Right cardiac atrium (tissue), 5 donors: Measurements from ENCODE around the gene DGKK. TPM values are rescaled to one million over a fixed set of nuclear protein-coding genes. Genes with fewer than 3 reads are reported as not detected.
A peak's percentile ranks its signal among the peaks of the same experiment; 100 is the strongest.

Experiments
- ATAC-seq, 2 donors: fragments of 200-7000 bp; cut with Tn5 transposase; one replicate each; pipeline versions ENCODE4 v1.8.0 to v1.9.1; 2020; ENCODE audit warnings: moderate library complexity in 2 of 2, mild to moderate bottlenecking in 1 of 2
- DNase-seq, 3 donors: peaks; one replicate each; pipeline ENCODE4 v3.0.0-alpha.2; 2020
- H3K27ac ChIP-seq: one replicate; pipeline ENCODE4 v1.5.1; 2013; ENCODE audit warnings: mild to moderate bottlenecking, low read length, control low read depth, moderate library complexity
- H3K27me3 ChIP-seq: one replicate; pipeline ENCODE4 v1.6.1; 2013; ENCODE audit not compliant: control insufficient read depth, insufficient read depth
- H3K4me1 ChIP-seq: one replicate; pipeline ENCODE4 v1.6.1; 2013; ENCODE audit warnings: low read length; ENCODE audit not compliant: control insufficient read depth, insufficient read depth
- H3K4me3 ChIP-seq: one replicate; pipeline ENCODE4 v1.5.1; 2013; ENCODE audit warnings: low read length, control low read depth
- H3K9me3 ChIP-seq: one replicate; pipeline ENCODE4 v1.6.1; 2013; ENCODE audit warnings: low read length; ENCODE audit not compliant: control insufficient read depth
- WGBS: extraction: QIAGEN DNeasy Blood & Tissue Kit; methylation state at CpG from one replicate; pipeline ENCODE4 v1.1.7; 2013; 5-methylcytosine and 5-hydroxymethylcytosine counted together
- intact Hi-C, 4 donors: fragments of 100-400 bp; cut with DNase I; formaldehyde crosslinking; loops; one replicate each; pipeline versions ENCODE4 v1.11.0 to v1.14.0; 2022 to 2023
- long read RNA-seq, 4 donors: library from polyadenylated mRNA; unstranded; transcript quantifications; one replicate each; pipeline ENCODE4 v2.0.0, GENCODE V29; 2020 to 2021
- polyA plus RNA-seq: library from polyadenylated mRNA; stranded (reverse); fragments of 200-250 nt; gene quantifications from one replicate; pipeline ENCODE4 v1.2.3, GENCODE V29; 2013
- total RNA-seq, 4 donors: library from RNA; stranded (reverse); fragmentation: NEBNext Ultra II Directional; extraction: Animal tissue kit (Norgen Biotek cat#: 25700); gene quantifications; one replicate each; pipeline ENCODE4 v1.2.1, GENCODE V29; 2021
- donor health status: healthy with polysubstance abuse.
- donor health status: DM: no; HTN: yes; CAD: no.
- donor health status: DM: no; HTN: no; CAD: no.
- donor health status: DM: no; HTN: yes; CAD: no; lungs with severe emphysema.
- donor health status: DM: yes; HTN: yes; CAD: no.

DGKK gene, protein sequence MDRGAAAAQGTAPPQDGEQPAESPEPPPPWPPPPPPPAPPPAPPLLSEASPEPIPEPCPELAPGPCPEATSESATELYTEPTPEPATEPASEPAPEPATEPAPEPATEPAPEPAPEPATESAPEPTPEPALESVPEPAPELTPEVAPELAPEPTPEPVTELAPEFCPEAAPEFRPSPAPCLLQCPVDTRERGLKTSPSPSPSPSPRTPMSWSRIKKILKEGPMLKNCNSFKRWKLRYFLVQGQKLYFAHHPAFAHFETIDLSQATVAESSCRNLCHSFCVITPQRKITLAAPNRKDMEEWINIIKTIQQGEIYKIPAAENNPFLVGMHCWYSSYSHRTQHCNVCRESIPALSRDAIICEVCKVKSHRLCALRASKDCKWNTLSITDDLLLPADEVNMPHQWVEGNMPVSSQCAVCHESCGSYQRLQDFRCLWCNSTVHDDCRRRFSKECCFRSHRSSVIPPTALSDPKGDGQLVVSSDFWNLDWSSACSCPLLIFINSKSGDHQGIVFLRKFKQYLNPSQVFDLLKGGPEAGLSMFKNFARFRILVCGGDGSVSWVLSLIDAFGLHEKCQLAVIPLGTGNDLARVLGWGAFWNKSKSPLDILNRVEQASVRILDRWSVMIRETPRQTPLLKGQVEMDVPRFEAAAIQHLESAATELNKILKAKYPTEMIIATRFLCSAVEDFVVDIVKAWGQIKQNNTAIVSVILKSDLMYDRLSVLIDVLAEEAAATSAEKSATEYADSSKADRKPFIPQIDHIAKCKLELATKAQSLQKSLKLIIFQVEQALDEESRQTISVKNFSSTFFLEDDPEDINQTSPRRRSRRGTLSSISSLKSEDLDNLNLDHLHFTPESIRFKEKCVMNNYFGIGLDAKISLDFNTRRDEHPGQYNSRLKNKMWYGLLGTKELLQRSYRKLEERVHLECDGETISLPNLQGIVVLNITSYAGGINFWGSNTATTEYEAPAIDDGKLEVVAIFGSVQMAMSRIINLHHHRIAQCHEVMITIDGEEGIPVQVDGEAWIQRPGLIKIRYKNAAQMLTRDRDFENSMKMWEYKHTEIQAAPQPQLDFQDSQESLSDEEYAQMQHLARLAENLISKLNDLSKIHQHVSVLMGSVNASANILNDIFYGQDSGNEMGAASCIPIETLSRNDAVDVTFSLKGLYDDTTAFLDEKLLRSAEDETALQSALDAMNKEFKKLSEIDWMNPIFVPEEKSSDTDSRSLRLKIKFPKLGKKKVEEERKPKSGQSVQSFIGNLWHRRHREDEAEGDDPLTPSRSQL
- total RNA-seq (not detected), polyA plus RNA-seq (not detected)
- long read RNA-seq, donor 1: 0 reads
- long read RNA-seq, donor 2: 0 reads
- long read RNA-seq, donor 3: 0 reads
- long read RNA-seq, donor 4: 0 reads

DNA sequence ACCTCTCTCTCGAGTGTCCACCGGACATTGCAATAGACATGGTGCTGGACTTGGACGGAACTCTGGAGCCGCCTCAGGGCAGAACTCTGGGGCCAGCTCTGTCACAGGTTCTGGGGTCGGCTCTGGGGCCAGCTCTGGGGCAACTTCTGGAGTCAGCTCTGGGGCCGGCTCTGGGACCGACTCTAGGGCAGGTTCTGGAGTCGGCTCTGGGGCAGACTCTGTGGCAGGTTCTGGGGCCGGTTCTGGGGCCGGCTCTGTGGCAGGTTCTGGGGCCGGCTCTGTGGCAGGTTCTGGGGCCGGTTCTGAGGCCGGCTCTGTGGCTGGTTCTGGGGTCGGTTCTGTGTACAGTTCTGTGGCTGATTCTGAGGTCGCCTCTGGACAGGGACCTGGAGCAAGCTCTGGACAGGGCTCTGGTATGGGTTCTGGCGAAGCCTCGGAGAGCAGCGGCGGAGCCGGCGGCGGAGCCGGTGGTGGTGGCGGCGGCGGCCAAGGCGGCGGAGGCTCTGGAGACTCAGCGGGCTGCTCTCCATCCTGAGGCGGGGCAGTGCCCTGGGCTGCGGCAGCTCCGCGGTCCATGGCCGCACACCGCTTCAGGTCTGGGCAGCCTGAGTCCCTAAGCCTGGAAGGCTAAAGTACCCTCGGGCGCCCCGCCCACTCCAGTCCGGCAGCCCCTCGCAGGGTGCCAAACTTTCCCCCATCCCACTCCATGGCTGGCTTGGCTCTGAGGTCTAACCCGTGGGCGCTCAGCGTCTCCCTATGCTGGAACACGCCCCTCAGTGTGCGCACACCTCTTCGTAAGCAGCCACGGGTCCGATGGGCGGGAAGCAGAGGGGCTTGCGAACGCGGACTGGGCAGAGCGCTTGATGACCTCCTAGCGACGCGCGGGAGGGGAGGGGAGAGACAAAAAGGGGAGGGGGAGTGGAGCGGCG is at the start of gene DGKK:
Gene DGKK, minus strand, starts transcription at position 723 of the 929 bp plus-strand sequence. Its CDS starts 147 bp downstream, at position 576.
- H3K27me3 ChIP-seq: no peaks in the 10 kb centered on the region
- no peaks in the 10 kb centered on the region for H3K4me1 ChIP-seq
- ATAC-seq: peak in 1 of 2 donors; percentile 20
- H3K27ac ChIP-seq: no peak within 1 kb of the TSS
- 3% methylated on average over 59 of the region's 59 CpGs for WGBS
- H3K9me3 ChIP-seq: no peaks in the 10 kb centered on the region
- intact Hi-C loops: no loop called here
- peak within 1 kb of the TSS; percentile 16 for H3K4me3 ChIP-seq
- DNase-seq: peak in 2 of 3 donors; percentile 27 to 44

DNA sequence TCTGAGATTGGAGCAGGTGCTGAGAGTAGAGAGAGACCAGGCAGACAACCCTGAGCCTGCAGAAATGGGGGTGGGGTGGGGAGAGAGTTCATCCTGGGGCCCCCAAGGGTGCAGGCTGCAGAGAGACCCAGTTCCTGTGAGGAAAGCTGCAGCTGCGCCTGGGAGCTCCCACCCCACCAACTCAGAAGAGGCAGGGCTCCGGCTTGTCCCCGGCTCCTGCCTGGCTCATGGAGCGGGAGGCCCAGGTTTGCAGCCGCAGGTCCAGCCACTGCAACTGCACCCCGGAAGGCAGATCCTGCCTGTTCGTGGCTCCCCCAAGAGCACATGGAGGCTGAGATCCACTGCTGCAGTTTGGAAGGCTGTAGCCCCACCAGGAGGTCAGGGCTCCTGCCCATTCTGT is 44.2 kb upstream of the DGKK start:
- no peak for ATAC-seq
- no peaks in the 10 kb centered on the region for H3K27me3 ChIP-seq
- H3K9me3 ChIP-seq: no peaks in the 10 kb centered on the region
- DNase-seq: no peak
- intact Hi-C loops: no loop called here
- H3K4me3 ChIP-seq: no peak overlapping the region
- no peaks in the 10 kb centered on the region for H3K4me1 ChIP-seq
- no peak overlapping the region for H3K27ac ChIP-seq
- WGBS: 94% methylated on average over 7 of the region's 7 CpGs

DNA sequence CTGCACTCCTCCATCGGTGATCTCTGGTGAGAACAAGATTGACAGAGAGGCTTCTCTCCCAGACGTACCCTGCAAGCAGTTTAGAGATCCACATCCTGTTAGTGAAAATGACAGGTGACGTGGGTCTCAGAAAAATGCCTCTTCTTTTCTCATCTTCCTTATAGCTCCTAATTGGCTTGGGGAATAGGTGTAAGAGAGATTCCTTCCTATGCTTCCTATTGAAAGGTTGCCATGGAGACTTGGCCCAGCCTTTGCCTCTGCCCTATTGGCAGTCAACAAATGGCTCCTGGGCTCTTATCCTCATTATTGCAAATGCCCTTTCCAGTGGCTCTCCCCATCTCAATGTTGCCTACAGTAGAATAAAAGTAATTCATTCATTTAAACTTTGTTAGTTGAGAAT is 26.5 kb upstream of the DGKK start:
- ATAC-seq: no peak
- Histone ChIP-seq H3K4me1 (no peaks in the 10 kb centered on the region), H3K4me3 (no peak overlapping the region), H3K27me3 (no peaks in the 10 kb centered on the region), H3K27ac (no peak overlapping the region), H3K9me3 (no peaks in the 10 kb centered on the region)
- no peak for DNase-seq
- intact Hi-C loops: no loop called here
- 73% methylated on average over 3 of the region's 3 CpGs for WGBS

DNA sequence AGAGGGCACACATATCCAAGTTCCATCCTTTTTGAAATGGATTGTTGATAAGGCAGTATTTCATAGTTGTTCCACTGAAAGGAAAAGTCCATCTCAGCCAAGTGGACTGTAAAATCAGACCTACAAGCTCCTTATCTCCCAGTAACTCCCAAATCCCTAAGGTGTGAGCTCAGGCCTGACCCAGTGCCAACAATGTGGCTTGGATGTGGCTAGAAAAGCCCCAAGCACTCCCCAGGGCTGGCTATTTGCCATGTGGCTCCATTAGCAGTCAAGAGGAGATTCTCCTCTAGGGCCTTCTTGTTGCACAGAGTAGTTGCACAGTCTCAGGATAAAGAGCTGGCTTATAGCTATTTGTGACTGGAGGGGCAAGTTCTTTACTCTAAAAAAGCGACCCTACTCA is 25.0 kb upstream of the DGKK start:
- intact Hi-C loops: no loop called here
- DNase-seq: peak; percentile 56 to 83 (median 75)
- Histone ChIP-seq H3K4me3 (no peak overlapping the region), H3K9me3 (no peaks in the 10 kb centered on the region), H3K27ac (no peak overlapping the region), H3K4me1 (no peaks in the 10 kb centered on the region), H3K27me3 (no peaks in the 10 kb centered on the region)
- WGBS: 68% methylated on average over 1 of the region's 1 CpG
- peak in 1 of 2 donors; percentile 41 for ATAC-seq

DNA sequence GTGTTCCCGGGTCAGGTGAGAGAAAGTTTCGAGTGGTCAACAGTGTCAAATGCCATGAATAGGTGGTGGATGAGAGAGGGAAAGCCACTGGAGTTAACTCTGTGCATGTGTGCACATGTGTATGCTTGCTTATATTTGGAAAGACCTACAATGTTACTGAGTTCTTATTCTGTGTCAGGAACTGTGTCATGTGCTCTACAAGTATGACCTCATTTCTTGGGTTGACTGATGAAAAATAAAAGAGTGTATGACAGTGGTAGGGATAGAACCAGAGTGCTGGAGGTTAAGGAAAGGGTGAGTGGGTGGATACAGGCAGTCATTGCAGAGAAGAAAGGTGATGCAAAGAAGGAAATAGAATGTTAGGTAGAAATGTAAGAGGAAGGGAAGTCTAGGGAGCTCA is 22.1 kb upstream of the DGKK start:
- ATAC-seq: no peak
- Histone ChIP-seq H3K4me1 (no peaks in the 10 kb centered on the region), H3K4me3 (no peak overlapping the region), H3K27me3 (no peaks in the 10 kb centered on the region), H3K27ac (no peak overlapping the region), H3K9me3 (no peaks in the 10 kb centered on the region)
- WGBS: 72% methylated on average over 2 of the region's 2 CpGs
- DNase-seq: no peak
- intact Hi-C loops: no loop called here

DNA sequence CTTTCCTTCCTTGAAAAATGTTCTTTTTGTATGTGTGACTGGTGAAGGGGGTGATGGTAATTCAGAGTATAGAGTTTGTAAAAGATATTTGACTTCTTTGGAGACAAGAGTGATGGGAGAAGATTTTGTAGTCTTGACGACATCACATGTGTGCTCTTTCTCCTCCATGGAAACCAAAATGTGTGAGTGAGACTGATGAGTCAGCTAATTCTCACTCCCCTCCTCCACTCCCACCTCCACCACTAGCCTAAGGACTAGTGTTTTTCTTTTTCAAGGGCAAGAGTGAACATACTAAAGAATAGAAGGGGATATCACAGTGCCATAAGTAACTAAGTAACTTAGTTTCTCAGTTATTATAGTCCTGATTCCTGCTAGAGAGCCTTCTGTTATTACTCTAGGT is 14.0 kb upstream of the DGKK start:
- intact Hi-C loops: no loop called here
- no peaks in the 10 kb centered on the region for H3K27me3 ChIP-seq
- no peaks in the 10 kb centered on the region for H3K9me3 ChIP-seq
- H3K27ac ChIP-seq: no peak overlapping the region
- H3K4me3 ChIP-seq: no peak overlapping the region
- WGBS: 67% methylated on average over 1 of the region's 1 CpG
- ATAC-seq (no peak), DNase-seq (no peak)
- H3K4me1 ChIP-seq: no peaks in the 10 kb centered on the region

DNA sequence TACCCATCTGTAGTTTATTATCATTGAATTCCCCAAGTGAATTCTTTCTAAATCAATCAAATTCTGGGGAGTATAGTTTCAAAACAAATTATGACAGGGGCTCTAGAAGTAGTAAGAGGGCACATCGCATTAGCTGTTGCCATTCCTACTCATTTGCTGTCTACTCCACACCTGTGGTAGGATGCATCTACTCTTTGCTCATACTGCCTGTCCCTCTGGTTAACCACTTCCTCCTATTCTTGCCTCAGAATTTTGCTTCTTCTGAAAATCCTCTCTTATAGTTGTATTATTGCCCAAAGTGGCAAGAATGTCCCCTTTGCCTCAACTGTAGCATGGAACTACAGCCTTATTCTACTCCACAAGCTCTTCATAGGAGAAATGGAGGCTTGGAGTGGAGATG is 12.7 kb upstream of the DGKK start:
- H3K27ac ChIP-seq: no peak overlapping the region
- no peak for ATAC-seq
- H3K9me3 ChIP-seq: no peaks in the 10 kb centered on the region
- DNase-seq: no peak
- no peak overlapping the region for H3K4me3 ChIP-seq
- 88% methylated on average over 1 of the region's 1 CpG for WGBS
- no peaks in the 10 kb centered on the region for H3K4me1 ChIP-seq
- H3K27me3 ChIP-seq: no peaks in the 10 kb centered on the region
- intact Hi-C loops: no loop called here

DNA sequence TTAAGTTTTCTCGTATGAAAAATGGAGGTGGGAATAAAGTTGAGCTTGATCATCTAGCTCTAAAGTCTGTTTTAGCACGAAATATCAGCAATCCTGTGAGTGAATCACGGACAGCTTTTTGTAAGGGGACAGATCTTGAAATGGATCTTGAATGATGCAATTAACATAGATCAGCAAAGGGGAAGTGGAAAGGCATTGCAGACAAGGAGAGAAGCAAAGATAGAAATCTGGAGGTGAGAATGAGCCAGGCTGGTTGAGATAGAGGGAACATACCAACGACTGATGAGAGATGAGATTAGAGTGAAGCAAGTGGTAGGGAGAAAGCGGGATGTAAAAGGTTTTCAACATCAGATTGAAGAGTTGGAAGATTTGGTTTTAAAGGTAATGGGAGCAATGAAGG is 4.6 kb upstream of the DGKK start:
- DNase-seq: no peak
- Histone ChIP-seq H3K4me1 (no peaks in the 10 kb centered on the region), H3K27me3 (no peaks in the 10 kb centered on the region)

DNA sequence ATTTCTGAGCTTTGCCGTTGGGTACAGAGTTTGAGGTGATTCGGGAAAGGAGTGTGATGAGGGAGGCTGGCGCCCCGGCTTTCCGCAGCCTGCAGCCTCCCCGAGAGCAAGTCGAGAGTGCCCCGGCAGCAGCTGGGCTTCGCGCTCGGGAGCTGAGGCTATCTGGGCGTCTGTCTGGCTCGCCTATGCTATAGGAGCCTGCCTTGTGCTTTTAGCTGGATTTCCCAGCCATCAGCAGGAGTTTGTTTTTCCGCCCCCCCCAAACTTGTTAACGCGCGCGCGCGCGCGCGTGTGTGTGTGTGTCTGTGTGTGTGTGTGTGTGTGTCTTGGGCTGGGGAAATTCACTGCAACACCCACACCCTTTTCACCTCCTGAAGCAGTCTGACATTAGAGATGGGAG is 765 bp upstream of the DGKK start:
- H3K4me1 ChIP-seq: no peaks in the 10 kb centered on the region
- no peak overlapping the region for H3K27ac ChIP-seq
- H3K27me3 ChIP-seq: no peaks in the 10 kb centered on the region
- no peaks in the 10 kb centered on the region for H3K9me3 ChIP-seq
- WGBS: 2% methylated on average over 23 of the region's 23 CpGs
- peak in 1 of 3 donors; percentile 25 for DNase-seq
- intact Hi-C loops: no loop called here
- ATAC-seq: no peak
- H3K4me3 ChIP-seq: no peak overlapping the region

More for the DNA sequence above, 4.6 kb upstream of the DGKK start:
- no peak for ATAC-seq
- intact Hi-C loops: no loop called here
- no peaks in the 10 kb centered on the region for H3K9me3 ChIP-seq
- no peak overlapping the region for H3K27ac ChIP-seq
- 61% methylated on average over 5 of the region's 5 CpGs for WGBS
- no peak overlapping the region for H3K4me3 ChIP-seq

DNA sequence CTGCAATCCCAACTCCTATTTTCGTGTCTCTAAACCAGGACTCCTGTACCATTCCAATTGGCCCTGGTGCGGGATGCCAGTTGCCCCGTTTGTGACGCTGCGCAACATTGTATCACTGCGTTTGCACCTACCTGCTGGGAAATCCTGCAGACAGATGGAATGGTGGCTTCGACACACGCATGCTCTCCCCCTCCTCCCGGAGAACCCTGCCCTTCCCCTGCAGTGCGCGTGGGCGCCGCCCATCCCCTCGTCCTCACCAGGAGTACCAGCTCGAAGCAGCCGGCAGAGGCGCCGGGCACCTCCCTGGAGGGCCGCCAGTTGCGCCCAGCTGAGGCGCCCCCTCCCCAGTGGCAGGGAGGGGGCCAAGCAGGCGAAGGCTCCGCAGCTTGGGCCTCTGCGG is 1.4 kb downstream of the DGKK start:
- Histone ChIP-seq H3K9me3 (no peaks in the 10 kb centered on the region), H3K27ac (no peak overlapping the region), H3K27me3 (no peaks in the 10 kb centered on the region), H3K4me1 (no peaks in the 10 kb centered on the region), H3K4me3 (no peak overlapping the region)
- DNase-seq: peak in 2 of 3 donors; percentile 35 to 38
- 5% methylated on average over 24 of the region's 24 CpGs for WGBS
- intact Hi-C loops: no loop called here
- ATAC-seq: no peak
